ENCODE results near the gene RPTOR.

DNA sequence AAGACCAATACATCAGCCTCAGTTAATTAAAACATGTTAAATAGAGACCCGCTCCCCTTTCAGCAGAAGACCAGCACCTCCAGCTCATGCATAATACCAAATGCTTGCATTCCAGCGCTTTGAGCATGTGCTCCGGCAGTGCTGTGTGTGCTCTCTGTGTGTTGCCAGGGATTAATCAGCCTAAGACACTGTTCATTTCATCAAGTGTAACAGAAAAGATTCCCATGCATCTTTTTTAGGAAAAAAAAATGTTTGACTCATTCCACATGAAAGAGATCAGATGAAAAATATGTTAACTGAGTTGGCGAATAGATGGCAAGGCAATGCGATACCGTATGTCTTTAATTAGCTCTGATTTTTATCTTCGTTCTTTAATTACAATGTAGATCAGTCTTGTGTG lies 187.6 kb downstream of the RPTOR start:
- TF ChIP-seq CTCF (IDR thresholded peaks at IDR 0.05): no peak
- TF ChIP-seq POLR2A (IDR thresholded peaks at IDR 0.05): no peak

Data from upper lobe of left lung (tissue), 4 donors.